Colonic mucosa (tissue), 4 donors: ENCODE measurements around the gene CELSR3. TPM values are rescaled to one million over a fixed set of nuclear protein-coding genes. Genes with fewer than 3 reads are reported as not detected.

ENCODE experiments used
- DNase-seq: peaks from one replicate; pipeline ENCODE4 v3.0.0-alpha.2; 2020
- H3K27ac ChIP-seq: fragments of 200-600 bp; one replicate; pipeline ENCODE4 v1.8.0; 2021
- H3K27me3 ChIP-seq: fragments of 200-600 bp; one replicate; pipeline ENCODE4 v1.8.0; 2021
- H3K36me3 ChIP-seq: fragments of 200-600 bp; one replicate; pipeline ENCODE4 v1.8.0; 2021
- H3K4me1 ChIP-seq: fragments of 200-600 bp; one replicate; pipeline ENCODE4 v1.8.0; 2021; ENCODE audit warnings: mild to moderate bottlenecking
- H3K4me3 ChIP-seq: fragments of 200-600 bp; one replicate; pipeline ENCODE4 v1.8.0; 2021
- H3K9ac ChIP-seq, 2 donors: one replicate each; pipeline ENCODE4 v1.7.0; 2013; ENCODE audit warnings: control low read depth in 2 of 2, low read depth in 2 of 2, low read length in 2 of 2
- H3K9me3 ChIP-seq: fragments of 200-600 bp; one replicate; pipeline ENCODE4 v1.8.0; 2021
- CTCF ChIP-seq: fragments of 200-600 bp; IDR thresholded peaks from one replicate; pipeline ENCODE4 v1.8.0; 2022; ENCODE audit warnings: antibody characterized with exemption, mild to moderate bottlenecking
- intact Hi-C: fragments of 100-400 bp; cut with DNase I; formaldehyde crosslinking; loops from one replicate; pipeline ENCODE4 v1.14.1; 2022
- total RNA-seq, 2 donors: library from RNA; stranded (reverse); fragmentation: NEBNext Ultra II Directional in 1 of 2; extraction: Animal tissue kit (Norgen Biotek cat#: 25700) in 1 of 2; gene quantifications; one replicate each; pipeline ENCODE4 v1.2.1, GENCODE V29; 2021
- donor health status: healthy.
- donor health status: DM: no; HTN: no; CAD: no.
- donor health status: DM: no; HTN: no; CAD: no.

The CELSR3 gene
- total RNA-seq, 2 donors from 2014 or later: 1.3 to 2.0 TPM

- H3K27me3 ChIP-seq: peaks cover 9% of the 10 kb centered on the region
- no peak for TF ChIP-seq CTCF
- H3K36me3 ChIP-seq: no peaks in the 10 kb centered on the region
- peaks cover 3% of the 10 kb centered on the region for H3K4me1 ChIP-seq
- no peaks in the 10 kb centered on the region for H3K9me3 ChIP-seq
- H3K4me3 ChIP-seq: no peak overlapping the region
- DNase-seq: no peak
- no peak overlapping the region for H3K9ac ChIP-seq
- intact Hi-C loops: no loop called here
- H3K27ac ChIP-seq: no peak overlapping the region
Observed at GRCh38 chr3:48593337-48593736, 69.3 kb downstream of the CELSR3 start.

- peaks cover 3% of the 10 kb centered on the region for H3K4me1 ChIP-seq
- no peak overlapping the region for H3K27ac ChIP-seq
- H3K27me3 ChIP-seq: peaks cover 9% of the 10 kb centered on the region
- no peak overlapping the region for H3K9ac ChIP-seq
- intact Hi-C loops: no loop called here
- no peak for DNase-seq
- no peaks in the 10 kb centered on the region for H3K9me3 ChIP-seq
- no peak for TF ChIP-seq CTCF
- H3K36me3 ChIP-seq: no peaks in the 10 kb centered on the region
- H3K4me3 ChIP-seq: no peak overlapping the region
Observed at GRCh38 chr3:48592519-48593087, 70.1 kb downstream of the CELSR3 start.

GRCh38 chr3:48591886-48592518 is 70.7 kb downstream of the CELSR3 start:
- intact Hi-C loops: no loop called here
- no peak for DNase-seq
- Histone ChIP-seq H3K9ac (no peak overlapping the region), H3K27ac (no peak overlapping the region), H3K9me3 (no peaks in the 10 kb centered on the region), H3K27me3 (peaks cover 9% of the 10 kb centered on the region), H3K4me3 (no peak overlapping the region), H3K36me3 (no peaks in the 10 kb centered on the region), H3K4me1 (peaks cover 3% of the 10 kb centered on the region)
- no peak for TF ChIP-seq CTCF

- Histone ChIP-seq H3K4me3 (no peak overlapping the region), H3K4me1 (peaks cover 3% of the 10 kb centered on the region), H3K27me3 (peaks cover 9% of the 10 kb centered on the region), H3K36me3 (no peaks in the 10 kb centered on the region), H3K27ac (no peak overlapping the region), H3K9ac (no peak overlapping the region), H3K9me3 (no peaks in the 10 kb centered on the region)
- no peak for TF ChIP-seq CTCF
- intact Hi-C loops: no loop called here
- DNase-seq: no peak
Observed at GRCh38 chr3:48591436-48591835, 71.2 kb downstream of the CELSR3 start.

- intact Hi-C loops: no loop called here
- Histone ChIP-seq H3K9ac (no peak overlapping the region), H3K27ac (no peak overlapping the region), H3K4me3 (no peak overlapping the region), H3K9me3 (no peaks in the 10 kb centered on the region), H3K36me3 (no peaks in the 10 kb centered on the region), H3K4me1 (no peaks in the 10 kb centered on the region), H3K27me3 (no peaks in the 10 kb centered on the region)
- no peak for DNase-seq
- no peak for TF ChIP-seq CTCF
Observed at GRCh38 chr3:48588230-48588629, 74.5 kb downstream of the CELSR3 start.
